B cell (primary cell): Measurements from ENCODE around the gene SELENON.

Source experiments
- EZH2 ChIP-seq: IDR thresholded peaks from 2 replicates; pipeline ENCODE4 v1.6.1; 2012; ENCODE audit warnings: borderline replicate concordance, low read depth, mild to moderate bottlenecking, moderate library complexity, low read length; ENCODE audit not compliant: insufficient read depth, poor library complexity, severe bottlenecking
- TF ChIP-seq, protein P1 (sequence below): fragments of 200-600 bp; IDR thresholded peaks from one replicate; pipeline ENCODE4 v1.8.0; 2022; ENCODE audit warnings: antibody characterized with exemption, mild to moderate bottlenecking

DNA sequence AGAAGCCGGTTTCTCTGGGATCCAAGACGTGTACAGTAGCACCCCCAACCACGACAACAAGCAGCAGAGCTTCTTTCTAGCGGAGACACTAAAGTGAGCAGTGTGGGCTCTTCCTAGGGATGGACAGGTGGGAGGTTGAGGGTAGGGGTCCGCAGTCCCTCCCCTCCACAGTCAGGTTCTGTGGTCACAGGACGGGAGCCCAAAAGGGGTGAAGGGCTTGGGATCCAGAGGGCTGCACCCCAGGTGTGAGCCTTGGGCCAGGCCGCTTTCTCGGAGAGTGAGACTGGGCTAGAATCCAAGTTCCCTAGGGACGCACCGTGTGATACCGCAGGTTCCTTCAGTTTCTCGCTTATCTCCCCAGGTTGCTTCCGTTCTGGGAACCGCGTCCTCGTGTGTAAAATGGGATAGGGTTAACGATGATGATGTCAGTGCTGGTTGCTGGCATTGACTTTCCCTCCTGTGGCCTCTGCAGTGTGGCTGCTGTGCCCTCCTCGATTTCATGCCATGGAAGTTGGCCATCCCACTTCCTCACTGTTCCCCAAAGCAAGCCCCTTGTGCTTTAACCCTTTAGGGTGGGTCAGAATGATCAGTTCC is 17.3 kb upstream of the SELENON start:
- TF ChIP-seq, protein P1, sequence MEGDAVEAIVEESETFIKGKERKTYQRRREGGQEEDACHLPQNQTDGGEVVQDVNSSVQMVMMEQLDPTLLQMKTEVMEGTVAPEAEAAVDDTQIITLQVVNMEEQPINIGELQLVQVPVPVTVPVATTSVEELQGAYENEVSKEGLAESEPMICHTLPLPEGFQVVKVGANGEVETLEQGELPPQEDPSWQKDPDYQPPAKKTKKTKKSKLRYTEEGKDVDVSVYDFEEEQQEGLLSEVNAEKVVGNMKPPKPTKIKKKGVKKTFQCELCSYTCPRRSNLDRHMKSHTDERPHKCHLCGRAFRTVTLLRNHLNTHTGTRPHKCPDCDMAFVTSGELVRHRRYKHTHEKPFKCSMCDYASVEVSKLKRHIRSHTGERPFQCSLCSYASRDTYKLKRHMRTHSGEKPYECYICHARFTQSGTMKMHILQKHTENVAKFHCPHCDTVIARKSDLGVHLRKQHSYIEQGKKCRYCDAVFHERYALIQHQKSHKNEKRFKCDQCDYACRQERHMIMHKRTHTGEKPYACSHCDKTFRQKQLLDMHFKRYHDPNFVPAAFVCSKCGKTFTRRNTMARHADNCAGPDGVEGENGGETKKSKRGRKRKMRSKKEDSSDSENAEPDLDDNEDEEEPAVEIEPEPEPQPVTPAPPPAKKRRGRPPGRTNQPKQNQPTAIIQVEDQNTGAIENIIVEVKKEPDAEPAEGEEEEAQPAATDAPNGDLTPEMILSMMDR, result no peak
- no peak for TF ChIP-seq EZH2
